HuH-7.5 (cell line): ENCODE measurements around the gene CCDC89.
A peak's percentile ranks its signal among the peaks of the same experiment; 100 is the strongest.
"Not testable (repeated sequence)": the region's sequence is repeated elsewhere in the genome, so short reads cannot be mapped to it uniquely, and the experiment has no call there.

Experiments used
- DNase-seq: peaks from one replicate; pipeline ENCODE4 v3.0.0; 2011; ENCODE audit warnings: low spot score

The CCDC89 gene

GRCh38 chr11:85685125-85685819 lies 723 bp downstream of the CCDC89 start:
- no peak for DNase-seq

GRCh38 chr11:85682330-85683305 lies 3.4 kb downstream of the CCDC89 start:
- peak; percentile 62 for DNase-seq

GRCh38 chr11:85680897-85681296 lies 5.1 kb downstream of the CCDC89 start:
- no peak for DNase-seq

- no peak for DNase-seq
These were observed 6.4 kb downstream of the CCDC89 start for GRCh38 chr11:85679576-85679975.

GRCh38 chr11:85673393-85673792 lies 12.6 kb downstream of the CCDC89 start:
- no peak for DNase-seq

- DNase-seq, result no peak
These were observed 13.7 kb downstream of the CCDC89 start for GRCh38 chr11:85672105-85672902.

- not testable (repeated sequence) for DNase-seq
These were observed 14.9 kb downstream of the CCDC89 start for GRCh38 chr11:85670949-85671663.

GRCh38 chr11:85668157-85668556 lies 17.8 kb downstream of the CCDC89 start:
- DNase-seq, result no peak

- DNase-seq, result no peak
These were observed 19.3 kb downstream of the CCDC89 start for GRCh38 chr11:85666687-85667086.

- DNase-seq, result peak; percentile 15
These were observed 20.3 kb downstream of the CCDC89 start for GRCh38 chr11:85665733-85666132.

GRCh38 chr11:85664615-85665481 lies 21.1 kb downstream of the CCDC89 start, which contains the start of gene CREBZF:
TSS of gene CREBZF (minus strand) at chr11:85665129. CDS start at chr11:85664875, 254 bp downstream.
- DNase-seq, result peak; percentile 83

GRCh38 chr11:85663753-85664614 lies 22.0 kb downstream of the CCDC89 start:
- DNase-seq, result peak; percentile 47

- no peak for DNase-seq
These were observed 22.8 kb downstream of the CCDC89 start for GRCh38 chr11:85663080-85663752.

GRCh38 chr11:85661972-85662664 lies 23.9 kb downstream of the CCDC89 start:
- no peak for DNase-seq

GRCh38 chr11:85658180-85658579 lies 27.8 kb downstream of the CCDC89 start:
- no peak for DNase-seq

GRCh38 chr11:85656777-85657176 lies 29.2 kb downstream of the CCDC89 start:
- DNase-seq, result no peak

- DNase-seq, result not testable (repeated sequence)
These were observed 31.7 kb downstream of the CCDC89 start for GRCh38 chr11:85654343-85654742.

- DNase-seq, result no peak
These were observed 33.1 kb downstream of the CCDC89 start for GRCh38 chr11:85652786-85653447.
